GM19099 (cell line): ENCODE data around the gene RGL3.

ENCODE experiments used
- POLR2A ChIP-seq: IDR thresholded peaks from 3 replicates; pipeline ENCODE4 v1.6.1; 2011; ENCODE audit warnings: low read depth; ENCODE audit not compliant: insufficient read length; ENCODE audit errors: extremely low read depth

RGL3 gene

DNA sequence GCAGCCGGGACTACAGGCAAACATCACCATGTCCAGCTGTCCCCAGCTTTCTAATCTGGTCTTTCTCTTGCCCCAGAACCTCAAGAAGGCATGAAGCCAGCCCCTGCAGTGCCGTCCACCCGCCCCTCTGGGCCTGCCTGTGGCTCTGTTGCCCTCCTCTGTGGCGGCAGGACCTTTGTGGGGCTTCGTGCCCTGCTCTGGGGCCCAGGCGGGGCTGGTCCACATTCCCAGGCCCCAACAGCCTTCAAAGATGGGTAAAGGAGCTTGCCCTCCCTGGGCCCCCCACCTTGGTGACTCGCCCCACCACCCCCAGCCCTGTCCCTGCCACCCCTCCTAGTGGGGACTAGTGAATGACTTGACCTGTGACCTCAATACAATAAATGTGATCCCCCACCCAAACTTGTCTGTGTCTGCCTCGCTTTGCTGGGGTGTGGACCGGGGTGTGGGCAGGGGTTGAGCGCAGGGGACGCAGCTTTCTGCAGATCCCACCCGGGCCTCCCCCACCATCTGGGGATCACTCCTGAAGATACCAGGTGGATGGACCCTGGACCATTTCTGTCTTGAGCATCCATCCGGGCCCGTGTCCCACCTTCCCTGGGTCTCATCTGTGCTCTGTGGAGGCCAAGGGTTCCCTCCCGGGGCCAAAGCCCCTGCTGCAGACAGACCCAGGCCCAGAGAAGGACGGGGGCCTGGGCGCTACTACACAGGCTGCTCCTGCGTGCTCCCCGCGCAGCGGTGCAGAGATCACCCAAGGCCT, 31.6 kb upstream of the RGL3 start:
- TF ChIP-seq POLR2A, result no peak

DNA sequence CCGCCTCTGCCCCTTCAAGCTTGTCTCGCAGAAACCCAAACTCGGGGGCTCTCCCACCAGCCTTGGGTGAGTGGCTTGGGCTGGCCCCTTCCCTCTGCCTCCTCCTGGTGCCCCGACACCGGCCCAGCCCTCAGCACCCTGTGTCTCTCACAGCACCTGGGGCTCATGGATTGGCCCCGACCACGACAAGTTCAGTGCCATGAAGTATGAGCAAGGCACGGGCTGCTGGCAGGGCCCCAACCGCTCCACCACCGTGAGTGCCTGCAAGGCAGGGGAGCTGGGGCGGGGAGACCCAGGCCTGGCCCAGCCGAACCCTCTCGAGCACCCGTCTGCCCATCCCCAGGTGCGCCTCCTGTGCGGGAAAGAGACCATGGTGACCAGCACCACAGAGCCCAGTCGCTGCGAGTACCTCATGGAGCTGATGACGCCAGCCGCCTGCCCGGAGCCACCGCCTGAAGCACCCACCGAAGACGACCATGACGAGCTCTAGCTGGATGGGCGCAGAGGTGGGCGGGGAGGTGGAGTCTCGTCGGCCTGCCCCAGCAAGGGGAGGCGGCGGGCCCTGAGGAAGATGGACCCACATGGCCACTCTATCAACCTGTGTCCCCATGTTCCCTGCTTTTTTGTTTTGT, 29.9 kb upstream of the RGL3 start:
- TF ChIP-seq POLR2A, result no peak

DNA sequence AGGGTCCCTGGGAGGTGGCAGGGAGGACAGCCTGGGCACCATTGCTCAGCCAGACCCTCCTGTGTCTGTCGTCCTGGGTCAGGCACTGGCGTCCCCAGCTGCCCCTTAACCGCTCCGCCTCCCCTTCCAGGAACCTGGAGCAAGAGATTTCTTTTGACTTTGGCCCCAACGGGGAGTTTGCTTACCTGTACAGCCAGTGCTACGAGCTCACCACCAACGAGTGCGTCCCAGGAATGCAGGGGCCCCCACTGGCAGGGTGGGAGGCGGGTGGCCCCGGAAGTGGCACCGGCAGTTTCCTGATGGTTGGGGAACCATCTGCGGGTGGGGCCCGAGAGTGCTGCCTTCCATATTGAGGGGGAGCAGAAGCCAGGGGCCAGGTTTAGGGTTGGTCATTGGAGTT, 29.3 kb upstream of the RGL3 start:
- no peak for TF ChIP-seq POLR2A

DNA sequence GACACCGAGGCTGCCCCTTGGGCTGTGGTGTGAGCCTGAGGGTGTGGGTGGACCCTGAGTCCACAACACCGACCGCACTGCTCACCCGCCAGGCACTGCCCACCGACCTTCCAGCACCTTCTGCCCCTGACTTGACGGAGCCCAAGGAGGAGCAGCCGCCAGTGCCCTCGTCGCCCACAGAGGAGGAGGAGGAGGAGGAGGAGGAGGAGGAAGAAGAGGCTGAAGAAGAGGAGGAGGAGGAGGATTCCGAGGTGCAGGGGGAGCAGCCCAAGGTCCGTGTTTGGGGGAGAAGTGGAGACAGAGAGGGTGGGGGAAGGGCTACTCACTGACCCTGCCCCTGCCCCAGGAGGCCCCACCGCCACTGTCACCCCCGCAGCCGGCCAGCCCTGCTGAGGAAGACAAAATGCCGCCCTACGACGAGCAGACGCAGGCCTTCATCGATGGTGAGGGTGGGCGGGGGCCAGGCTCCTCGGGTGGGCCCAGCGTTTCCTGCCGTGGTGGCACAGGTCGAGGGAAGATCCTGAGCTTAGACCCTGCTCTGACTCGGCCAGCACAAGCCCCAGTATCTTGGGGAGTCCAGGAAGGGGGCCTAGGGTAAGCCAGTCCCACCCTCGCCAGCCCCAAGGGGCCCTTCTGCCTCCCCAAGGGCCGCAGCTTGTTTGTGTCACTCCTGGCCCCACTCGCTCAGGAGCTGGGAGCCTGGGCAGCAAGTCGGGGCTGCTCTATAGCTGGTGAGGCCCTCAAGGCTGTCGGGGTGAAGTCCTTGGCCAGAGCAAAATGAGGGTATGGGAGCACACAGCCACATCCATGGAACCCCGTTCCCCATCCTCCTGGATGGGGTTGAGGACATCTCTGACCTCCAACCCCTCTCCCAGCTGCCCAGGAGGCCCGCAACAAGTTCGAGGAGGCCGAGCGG, 28.5 kb upstream of the RGL3 start:
- TF ChIP-seq POLR2A, result no peak

DNA sequence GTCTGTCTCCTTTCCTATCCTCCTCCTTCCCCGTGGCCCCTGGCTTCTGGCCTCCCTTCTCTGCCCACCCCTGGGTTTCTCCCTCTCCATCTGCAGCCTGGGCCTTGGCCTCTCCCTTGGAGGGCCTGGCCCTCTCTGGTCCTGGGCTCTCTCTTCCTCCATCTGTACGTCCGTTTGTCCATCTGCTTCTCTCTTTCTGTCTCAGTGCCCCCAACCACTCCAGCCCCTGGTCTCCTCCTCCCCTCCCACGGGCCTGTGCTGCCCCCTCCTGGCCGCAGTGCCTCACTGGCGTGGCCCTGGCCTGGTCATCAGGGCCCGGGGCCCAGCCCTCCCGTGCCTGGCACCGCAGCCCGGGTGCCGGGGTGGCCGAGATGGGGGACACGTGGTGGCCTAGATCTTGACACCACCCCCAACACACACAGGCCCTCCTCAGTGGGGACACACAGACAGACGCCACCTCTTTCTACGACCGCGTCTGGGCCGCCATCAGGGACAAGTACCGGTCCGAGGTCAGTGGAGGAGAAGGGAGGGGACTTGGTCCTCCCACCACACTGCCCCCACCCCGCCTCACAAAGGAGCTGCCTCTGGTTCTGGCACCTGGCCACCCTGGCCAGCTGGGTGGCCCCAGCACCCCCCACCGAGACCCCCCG, 27.7 kb upstream of the RGL3 start:
- no peak for TF ChIP-seq POLR2A

DNA sequence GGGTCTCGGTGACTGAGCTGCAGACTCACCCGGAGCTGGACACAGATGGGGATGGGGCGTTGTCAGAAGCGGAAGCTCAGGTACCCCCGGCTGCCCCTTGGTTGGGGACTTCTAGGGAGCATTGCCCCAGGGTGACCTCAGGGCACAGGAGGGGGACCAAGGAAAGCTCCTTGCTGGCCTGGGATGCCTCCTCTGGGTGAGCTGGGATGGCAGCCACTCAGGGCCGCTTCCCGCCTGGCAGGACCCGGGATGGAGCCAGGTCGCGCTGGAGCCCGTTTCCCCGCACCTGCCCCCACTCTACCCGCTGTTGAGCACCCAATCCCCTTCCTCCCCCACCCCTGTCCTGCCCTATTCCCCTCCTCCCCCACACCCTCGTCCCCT, 27.1 kb upstream of the RGL3 start:
- TF ChIP-seq POLR2A, result no peak

DNA sequence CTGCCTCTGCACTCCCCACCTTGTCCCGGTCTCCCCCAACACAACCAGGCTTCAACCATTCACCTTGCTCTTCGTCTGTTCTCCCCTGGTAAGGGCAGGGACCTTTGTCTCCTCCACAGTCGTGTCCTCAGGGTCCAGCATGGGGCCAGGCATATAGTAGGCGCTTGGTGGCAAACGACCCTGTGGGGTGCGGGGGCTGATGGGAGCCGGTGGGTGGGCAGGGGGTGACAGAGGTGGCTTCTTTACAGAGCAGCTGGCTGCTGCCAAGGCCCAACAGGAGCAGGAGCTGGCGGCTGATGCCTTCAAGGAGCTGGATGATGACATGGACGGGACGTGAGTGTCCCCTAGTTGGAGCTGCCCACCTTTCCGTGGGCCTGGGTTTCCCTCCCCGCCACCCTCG, 26.0 kb upstream of the RGL3 start:
- TF ChIP-seq POLR2A, result no peak

DNA sequence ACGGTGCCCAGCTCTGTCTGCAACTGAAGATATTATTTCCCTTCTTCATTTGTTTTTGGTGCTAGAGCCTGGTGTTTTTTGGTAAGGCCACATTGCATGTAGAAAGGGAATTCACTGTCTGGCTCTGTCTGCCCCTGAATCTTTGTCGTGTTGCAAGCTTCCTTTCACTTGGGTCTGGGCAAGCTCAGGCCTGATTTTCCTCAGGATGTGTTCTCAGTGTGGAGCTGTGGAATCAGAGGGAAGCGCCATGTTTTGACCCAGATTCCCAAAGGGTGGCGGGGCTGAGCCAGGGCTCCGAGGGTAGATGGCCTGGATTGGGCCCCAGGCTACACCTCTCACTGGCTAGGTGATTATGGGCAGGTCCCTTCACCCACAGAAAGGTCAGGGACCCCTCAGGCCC, 24.9 kb upstream of the RGL3 start:
- no peak for TF ChIP-seq POLR2A

DNA sequence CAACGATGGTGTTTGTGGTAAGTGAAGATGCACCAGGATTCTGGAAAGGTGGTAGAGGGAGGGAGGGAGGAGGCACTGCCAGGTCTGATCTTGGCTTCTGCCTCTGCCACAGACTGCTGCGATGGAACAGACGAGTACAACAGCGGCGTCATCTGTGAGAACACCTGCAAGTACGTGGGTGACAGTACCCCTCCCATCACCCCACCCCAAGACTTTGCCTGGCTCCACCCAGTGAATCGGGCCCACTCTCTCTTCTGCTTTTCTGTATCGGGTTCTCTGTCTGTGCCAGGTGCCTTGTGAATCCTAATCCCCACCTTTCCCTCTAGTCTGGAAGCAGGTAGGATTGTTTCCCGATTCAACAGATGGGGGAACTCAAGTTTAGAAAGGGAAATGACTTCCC, 18.8 kb upstream of the RGL3 start:
- no peak for TF ChIP-seq POLR2A

DNA sequence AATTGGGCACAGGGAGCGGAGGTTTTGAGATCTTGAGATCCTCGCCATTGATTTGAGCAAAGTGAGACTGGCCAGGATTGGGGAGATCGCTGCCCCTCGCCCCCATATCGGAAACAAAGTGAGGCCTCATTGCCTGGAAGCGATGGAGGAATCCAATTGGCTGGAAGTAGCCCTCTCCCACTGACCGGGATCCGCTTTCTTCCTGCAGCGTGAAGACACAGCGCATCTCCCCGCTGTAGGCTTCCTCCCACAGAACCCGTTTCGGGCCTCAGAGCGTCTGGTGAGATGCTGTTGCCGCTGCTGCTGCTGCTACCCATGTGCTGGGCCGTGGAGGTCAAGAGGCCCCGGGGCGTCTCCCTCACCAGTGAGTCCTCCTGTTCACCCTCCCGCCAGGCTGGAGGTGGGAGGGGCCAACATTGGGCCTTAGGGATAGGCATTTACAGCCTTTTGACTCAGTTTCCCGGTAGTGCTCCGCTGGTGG, 16.8 kb upstream of the RGL3 start:
- no peak for TF ChIP-seq POLR2A

DNA sequence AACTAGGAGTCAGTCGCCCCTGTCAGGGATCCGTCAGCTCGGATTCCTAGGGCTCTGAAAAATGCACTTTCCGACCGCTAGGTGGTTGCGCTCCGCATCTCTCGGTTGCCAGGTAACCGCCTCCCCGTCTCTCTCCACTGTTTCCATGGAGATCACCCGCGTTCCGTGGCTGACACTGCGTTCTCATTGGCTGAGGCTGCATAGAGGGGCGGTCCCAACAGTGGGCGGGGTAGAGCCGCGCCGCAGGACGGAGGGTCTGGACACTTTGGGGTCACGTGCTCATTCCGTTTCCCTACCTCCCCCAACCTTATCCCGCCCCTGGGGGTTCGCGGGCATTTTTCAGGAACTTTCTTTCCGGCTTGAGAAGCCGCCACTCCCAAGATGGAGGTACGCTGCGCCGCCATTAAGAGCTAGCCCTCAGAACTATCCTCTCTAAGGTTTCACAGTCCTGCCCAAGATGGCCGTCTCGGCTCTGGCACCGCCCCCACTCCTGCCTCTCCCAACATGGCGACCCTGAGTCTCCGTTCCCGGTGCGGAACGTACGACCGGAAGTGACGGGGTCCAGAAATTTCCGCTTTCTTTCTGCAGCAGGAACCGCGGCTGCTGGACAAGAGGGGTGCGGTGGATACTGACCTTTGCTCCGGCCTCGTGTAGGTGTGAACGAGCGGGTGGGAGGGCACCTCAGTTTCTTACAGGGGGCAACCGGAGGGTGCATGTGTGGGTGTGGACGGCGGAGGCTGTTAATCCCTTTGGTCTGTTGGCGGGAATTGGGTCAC, 16.1 kb upstream of the RGL3 start, which contains the start of the genes ODAD3 and PRKCSH:
Gene ODAD3, minus strand, starts transcription at position 65 of the 776 bp plus-strand sequence. CDS start 105 bp downstream, outside the sequence.
Gene PRKCSH, plus strand, starts transcription at position 579 of the 776 bp plus-strand sequence. CDS start 483 bp downstream, outside the sequence.
- TF ChIP-seq POLR2A, result peak; percentile 84

DNA sequence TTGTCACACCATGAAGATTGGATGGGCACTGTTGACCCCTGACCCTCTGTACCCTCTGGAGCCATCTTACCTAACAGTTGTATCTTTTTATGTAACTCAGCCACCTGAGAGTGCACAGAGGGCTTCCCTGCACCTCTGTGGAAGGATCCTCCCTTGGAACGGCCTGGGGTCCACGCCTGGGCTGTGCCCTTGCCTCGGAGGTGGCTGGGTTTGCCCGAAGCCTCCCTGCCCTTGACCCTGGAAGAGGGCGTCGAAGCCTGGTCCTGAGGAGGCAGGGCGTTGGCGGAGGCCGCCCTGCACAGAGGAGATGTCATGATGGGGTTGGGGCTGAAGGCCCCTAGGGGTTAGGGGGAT, 15.6 kb upstream of the RGL3 start:
- TF ChIP-seq POLR2A, result no peak

DNA sequence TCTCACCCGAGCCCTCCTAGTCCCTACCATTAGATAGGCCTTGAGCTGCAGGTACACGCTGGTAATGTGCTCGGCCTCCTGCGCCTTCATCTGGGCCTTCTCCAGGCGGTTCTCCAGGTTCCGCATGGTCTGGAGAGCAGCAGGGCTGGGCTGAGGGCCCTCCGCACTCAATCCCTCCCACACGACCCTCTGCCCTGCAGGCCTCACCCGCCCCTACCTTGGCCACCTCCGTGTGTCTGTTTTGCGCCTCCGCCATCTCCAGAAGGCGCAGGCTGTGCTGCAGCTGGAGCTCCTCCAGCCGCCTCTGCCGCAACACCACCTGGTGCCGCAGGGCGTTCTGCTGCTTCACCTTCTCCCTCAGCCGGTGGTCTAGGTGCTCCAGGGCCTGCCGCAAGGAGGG, 7.5 kb upstream of the RGL3 start:
- TF ChIP-seq POLR2A, result no peak
